Gastrocnemius medialis (tissue), 4 donors: ENCODE measurements around the gene PDLIM7. TPM values are rescaled to one million over a fixed set of nuclear protein-coding genes. Genes with fewer than 3 reads are reported as not detected.

Experiments
- ATAC-seq, 2 donors: fragments of 150-250 bp; one replicate each; pipeline ENCODE4 v1.9.1; 2016
- DNase-seq, 2 donors: peaks; one replicate each; pipeline ENCODE4 v3.0.0-alpha.2; 2019
- H3K27ac ChIP-seq, 4 donors: fragments of 200-600 bp; sonication (generic); 1 replicate in 1 of 4; 2 replicates in 3 of 4; pipeline ENCODE4 v1.5.1; 2016 to 2018; ENCODE audit warnings: mild to moderate bottlenecking in 2 of 4, moderate library complexity in 1 of 4
- H3K27me3 ChIP-seq, 3 donors: fragments of 200-600 bp; sonication (generic) in 2 of 3; 1 replicate in 1 of 3; 2 replicates in 2 of 3; pipeline versions ENCODE4 v1.5.1 to v1.6.0; 2016 to 2019; ENCODE audit warnings: mild to moderate bottlenecking in 1 of 3, moderate library complexity in 1 of 3
- H3K36me3 ChIP-seq, 2 donors: fragments of 200-600 bp; sonication (generic) in 1 of 2; one replicate each; pipeline ENCODE4 v1.5.1; 2017 to 2018
- H3K4me1 ChIP-seq, 2 donors: fragments of 200-600 bp; sonication (generic) in 1 of 2; one replicate each; pipeline ENCODE4 v1.5.1; 2016 to 2017; ENCODE audit warnings: mild to moderate bottlenecking in 2 of 2
- H3K4me3 ChIP-seq, 4 donors: fragments of 200-600 bp; sonication (generic) in 3 of 4; 1 replicate in 1 of 4; 2 replicates in 3 of 4; pipeline ENCODE4 v1.5.1; 2016 to 2019; ENCODE audit warnings: mild to moderate bottlenecking in 2 of 4
- H3K9me3 ChIP-seq, 3 donors: fragments of 200-600 bp; sonication (generic) in 2 of 3; 1 replicate in 1 of 3; 2 replicates in 2 of 3; pipeline ENCODE4 v1.5.1; 2016 to 2019
- CTCF ChIP-seq, 5 experiments: fragments of 450-650 bp in 3 of 5; fragments of 200-600 bp in 2 of 5; sonication (generic) in 2 of 5; IDR thresholded peaks in 4 of 5; conservative IDR thresholded peaks in 1 of 5; 1 replicate in 4 of 5; 2 replicates in 1 of 5; pipeline ENCODE4 v1.5.1; 2016 to 2019; ENCODE audit warnings: antibody characterized with exemption in 5 of 5, mild to moderate bottlenecking in 3 of 5, moderate library complexity in 3 of 5
- POLR2A ChIP-seq, 2 donors: fragments of 450-650 bp; IDR thresholded peaks; one replicate each; pipeline ENCODE4 v1.6.1; 2017; ENCODE audit warnings: antibody characterized with exemption in 2 of 2, mild to moderate bottlenecking in 2 of 2, moderate library complexity in 2 of 2
- in situ Hi-C, 4 donors: fragments of 200-750 bp; cut with MboI; loops; one replicate each; pipeline versions ENCODE4 v1.15.0 to v1.8.0; 2017; ENCODE audit warnings: low sequenced_read_pairs in 4 of 4
- intact Hi-C: fragments of 100-400 bp; cut with DNase I; formaldehyde crosslinking; loops from one replicate; pipeline ENCODE4 v1.15.1; 2023; ENCODE audit warnings: low total_unique reads
- total RNA-seq, 4 donors: library from RNA; depleted of rRNA; stranded (reverse); fragments of >200 nt; gene quantifications; one replicate each; pipeline versions ENCODE4 v1.1.0 to v1.2.3, GENCODE V29; 2016

PDLIM7 gene
- total RNA-seq, 4 donors from 2014 or later, result 132 to 244 (median 220) TPM

GRCh38 chr5:177520271-177520670 lies 22.9 kb upstream of the PDLIM7 start:
- Histone ChIP-seq H3K9me3 (no peaks in the 10 kb centered on the region), H3K36me3 (peaks cover 0 to 47% of the 10 kb centered on the region in 2 donors), H3K27me3 (no peaks in the 10 kb centered on the region), H3K4me1 (peaks cover 26 to 31% of the 10 kb centered on the region in 2 donors), H3K27ac (peak overlapping the region in 1 of 4 donors; percentile 71), H3K4me3 (no peak overlapping the region)
- ATAC-seq (no peak), DNase-seq (no peak)
- intact Hi-C loops (no loop called here), in situ Hi-C loops (loop anchor here in 1 of 4 donors (25.0 kb wide), 1 partner anchor 133 kb away; the partner anchor contains the start of gene SLC34A1)
- TF ChIP-seq POLR2A (IDR thresholded peaks at IDR 0.05) (no peak), CTCF (IDR thresholded peaks at IDR 0.05 in 4 of 5, conservative IDR thresholded peaks at IDR 0.05 in 1 of 5) (no peak)

DNA sequence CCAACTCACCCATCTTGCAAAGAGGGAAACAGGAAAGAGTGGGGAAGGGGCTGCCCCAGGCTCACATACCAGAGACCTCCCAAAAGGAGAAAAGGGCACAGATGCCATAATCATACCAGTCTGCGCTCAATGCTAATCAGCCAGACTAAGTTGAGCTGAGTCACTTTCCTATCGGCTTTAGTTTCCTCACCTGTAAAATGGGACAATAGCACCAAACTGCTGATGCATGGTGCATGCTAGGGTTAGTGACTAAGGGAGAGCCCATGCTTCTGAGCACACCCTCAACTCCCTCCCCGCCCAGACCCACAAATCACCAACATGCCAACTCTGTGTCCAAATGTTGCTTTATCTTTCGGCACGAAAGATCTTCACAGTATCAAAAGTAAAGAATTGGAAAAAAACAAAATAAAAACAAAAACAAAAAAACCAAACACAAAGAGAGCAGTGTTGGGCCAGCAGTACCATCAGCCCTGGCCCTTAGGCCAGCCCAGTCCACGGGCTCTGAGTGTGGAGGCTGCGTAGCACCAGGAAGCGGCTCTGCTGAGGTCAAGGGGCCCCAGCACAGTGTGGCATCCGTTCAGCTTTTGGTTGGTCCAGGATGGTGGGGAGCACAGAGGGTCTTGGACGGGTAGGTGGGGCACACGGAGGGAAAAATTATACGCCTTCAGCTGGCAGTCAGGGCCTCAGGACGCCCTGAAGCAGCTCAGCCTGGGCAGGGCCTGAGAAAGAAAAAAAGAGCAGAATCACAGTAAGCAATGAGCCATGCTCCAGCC lies 22.2 kb upstream of the PDLIM7 start:
- DNase-seq (no peak), ATAC-seq (no peak)
- no peaks in the 10 kb centered on the region for H3K9me3 ChIP-seq
- peaks cover 22 to 30% of the 10 kb centered on the region in 2 donors for H3K4me1 ChIP-seq
- no peak overlapping the region for H3K4me3 ChIP-seq
- TF ChIP-seq POLR2A (IDR thresholded peaks at IDR 0.05), result no peak
- no peak for TF ChIP-seq CTCF (IDR thresholded peaks at IDR 0.05 in 4 of 5, conservative IDR thresholded peaks at IDR 0.05 in 1 of 5)
- H3K27me3 ChIP-seq, result no peaks in the 10 kb centered on the region
- in situ Hi-C loops, result loop anchor here in 1 of 4 donors (25.0 kb wide), 1 partner anchor 132 kb away; the partner anchor contains the start of gene SLC34A1
- intact Hi-C loops, result no loop called here
- H3K27ac ChIP-seq, result peak overlapping the region; percentile 27 to 71 (median 44)
- peaks cover 0 to 54% of the 10 kb centered on the region in 2 donors for H3K36me3 ChIP-seq

- H3K27me3 ChIP-seq, result no peaks in the 10 kb centered on the region
- intact Hi-C loops (loop anchor here (1.0 to 2.0 kb wide), 3 partner anchors 20 to 76 kb away; partner anchors contain the start of genes PDLIM7 and TMED9), in situ Hi-C loops (loop anchor here in 1 of 4 donors (25.0 kb wide), 1 partner anchor 130 kb away; the partner anchor contains the start of gene SLC34A1)
- peaks cover 15 to 28% of the 10 kb centered on the region in 2 donors for H3K4me1 ChIP-seq
- ATAC-seq, result peak; percentile 95 to 96
- H3K4me3 ChIP-seq, result peak within 1 kb of the TSS; percentile 55 to 98 (median 90)
- TF ChIP-seq POLR2A (IDR thresholded peaks at IDR 0.05) (peak; percentile 4 to 25), CTCF (IDR thresholded peaks at IDR 0.05 in 4 of 5, conservative IDR thresholded peaks at IDR 0.05 in 1 of 5) (peak in 3 of 5 experiments; percentile 29 to 43 (median 37))
- no peaks in the 10 kb centered on the region for H3K9me3 ChIP-seq
- DNase-seq, result peak; percentile 98 to 99
- peak within 1 kb of the TSS; percentile 88 to 94 (median 92) for H3K27ac ChIP-seq
- H3K36me3 ChIP-seq, result peaks cover 0 to 58% of the 10 kb centered on the region in 2 donors
Measured at GRCh38 chr5:177516601-177517568, 19.5 kb upstream of the PDLIM7 start, which contains the start of gene DDX41. Gene DDX41, minus strand, starts transcription at chr5:177516961. Its CDS starts 16 bp downstream, at chr5:177516945.

DNA sequence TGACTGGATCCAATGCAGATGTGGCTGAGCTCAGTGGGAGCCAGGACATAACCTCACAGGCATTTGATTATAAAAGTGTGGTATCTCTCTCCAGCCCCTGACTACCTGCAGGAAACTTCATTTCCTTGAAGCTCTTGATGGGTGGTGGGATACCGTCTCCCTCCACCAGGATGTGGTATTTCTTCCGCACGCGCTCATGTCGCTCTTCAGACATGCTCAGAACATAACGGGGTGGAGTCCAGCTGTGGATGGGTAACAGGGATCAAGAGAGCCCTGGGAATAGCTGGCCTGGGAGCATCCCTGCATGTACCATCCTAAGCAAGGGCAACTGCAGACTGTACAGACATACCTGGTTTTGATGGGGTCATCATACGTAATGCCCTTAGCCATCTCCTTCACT lies 18.2 kb upstream of the PDLIM7 start:
- Histone ChIP-seq H3K9me3 (no peaks in the 10 kb centered on the region), H3K4me3 (peak overlapping the region; percentile 55 to 98 (median 90)), H3K27ac (no peak overlapping the region), H3K4me1 (peaks cover 15 to 28% of the 10 kb centered on the region in 2 donors), H3K27me3 (no peaks in the 10 kb centered on the region), H3K36me3 (peaks cover 0 to 58% of the 10 kb centered on the region in 2 donors)
- TF ChIP-seq CTCF (IDR thresholded peaks at IDR 0.05 in 4 of 5, conservative IDR thresholded peaks at IDR 0.05 in 1 of 5) (no peak), POLR2A (IDR thresholded peaks at IDR 0.05) (no peak)
- in situ Hi-C loops (loop anchor here in 1 of 4 donors (25.0 kb wide), 1 partner anchor 128 kb away; the partner anchor contains the start of gene SLC34A1), intact Hi-C loops (no loop called here)
- DNase-seq (no peak), ATAC-seq (no peak)
